HG03432 (cell line): Measurements from ENCODE around the gene IL23R.
"Not testable (repeated sequence)": the region's sequence is repeated elsewhere in the genome, so short reads cannot be mapped to it uniquely, and the experiment has no call there.

Experiments used
- ATAC-seq: cut with Tn5 transposase; IDR thresholded peaks from one replicate; pipeline ENCODE4 v1.9.1; 2021; ENCODE audit warnings: mild to moderate bottlenecking, moderate library complexity; ENCODE audit not compliant: unreplicated experiment

IL23R gene, protein sequence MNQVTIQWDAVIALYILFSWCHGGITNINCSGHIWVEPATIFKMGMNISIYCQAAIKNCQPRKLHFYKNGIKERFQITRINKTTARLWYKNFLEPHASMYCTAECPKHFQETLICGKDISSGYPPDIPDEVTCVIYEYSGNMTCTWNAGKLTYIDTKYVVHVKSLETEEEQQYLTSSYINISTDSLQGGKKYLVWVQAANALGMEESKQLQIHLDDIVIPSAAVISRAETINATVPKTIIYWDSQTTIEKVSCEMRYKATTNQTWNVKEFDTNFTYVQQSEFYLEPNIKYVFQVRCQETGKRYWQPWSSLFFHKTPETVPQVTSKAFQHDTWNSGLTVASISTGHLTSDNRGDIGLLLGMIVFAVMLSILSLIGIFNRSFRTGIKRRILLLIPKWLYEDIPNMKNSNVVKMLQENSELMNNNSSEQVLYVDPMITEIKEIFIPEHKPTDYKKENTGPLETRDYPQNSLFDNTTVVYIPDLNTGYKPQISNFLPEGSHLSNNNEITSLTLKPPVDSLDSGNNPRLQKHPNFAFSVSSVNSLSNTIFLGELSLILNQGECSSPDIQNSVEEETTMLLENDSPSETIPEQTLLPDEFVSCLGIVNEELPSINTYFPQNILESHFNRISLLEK

DNA sequence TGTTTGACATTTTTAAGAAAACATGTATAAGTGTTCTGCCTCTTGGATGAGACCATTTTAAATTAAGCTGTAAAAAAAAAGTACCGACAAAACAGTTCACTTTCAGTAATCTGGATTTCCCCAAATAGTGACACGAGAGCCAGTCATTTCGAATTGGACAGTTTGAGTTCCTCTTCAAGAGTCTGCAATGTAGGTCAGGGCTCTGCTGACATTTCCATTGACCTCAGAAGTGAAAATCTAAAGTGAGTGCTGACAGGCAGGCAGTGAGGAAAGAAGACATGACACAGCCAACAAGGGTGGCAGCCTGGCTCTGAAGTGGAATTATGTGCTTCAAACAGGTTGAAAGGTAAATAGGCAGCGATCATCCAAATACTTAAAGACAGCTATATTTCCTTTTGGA is at the start of gene IL23R:
Gene IL23R, plus strand, starts transcription at position 259 of the 400 bp plus-strand sequence. CDS start 1,667 bp downstream, outside the sequence.
- ATAC-seq: peak; percentile 89

DNA sequence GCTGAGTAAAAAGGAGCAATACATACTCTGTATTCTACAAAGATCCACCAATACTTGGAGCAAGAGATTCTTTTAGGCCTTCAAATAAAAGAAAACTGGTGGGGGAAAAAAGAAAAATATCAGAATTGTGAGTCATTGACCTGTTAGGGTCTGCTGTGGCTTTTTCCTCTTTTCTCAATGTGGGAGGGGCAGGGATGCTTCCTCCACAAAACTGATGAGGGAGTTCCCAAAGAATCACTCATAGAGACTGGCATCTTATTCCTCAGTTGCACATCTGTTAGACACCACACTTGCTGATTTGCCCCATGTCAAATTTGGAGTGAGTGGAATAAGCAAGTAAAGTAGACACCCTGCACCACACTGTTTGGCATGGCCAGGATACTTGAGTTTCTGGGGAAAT is 48.1 kb upstream of the IL23R start:
- no peak for ATAC-seq

DNA sequence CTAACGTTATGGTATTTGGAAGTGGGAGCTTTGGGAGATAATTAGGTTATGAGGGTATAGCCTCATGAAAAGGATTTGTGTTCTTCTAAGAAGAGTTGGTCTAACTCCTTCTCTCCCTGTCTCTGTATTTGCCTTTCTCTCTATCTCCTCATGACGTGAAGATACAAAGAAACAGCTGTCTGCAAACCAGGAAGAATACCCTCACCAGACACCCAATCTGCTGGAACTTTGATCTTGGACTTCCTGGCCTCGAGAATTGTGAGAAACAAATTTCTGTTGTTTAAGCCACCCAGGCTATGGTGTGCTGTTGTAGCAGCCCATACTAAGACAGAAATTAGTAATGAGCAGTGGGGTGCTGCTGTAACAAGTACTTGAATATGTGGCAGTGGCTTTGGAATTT is 47.6 kb upstream of the IL23R start:
- no peak for ATAC-seq

DNA sequence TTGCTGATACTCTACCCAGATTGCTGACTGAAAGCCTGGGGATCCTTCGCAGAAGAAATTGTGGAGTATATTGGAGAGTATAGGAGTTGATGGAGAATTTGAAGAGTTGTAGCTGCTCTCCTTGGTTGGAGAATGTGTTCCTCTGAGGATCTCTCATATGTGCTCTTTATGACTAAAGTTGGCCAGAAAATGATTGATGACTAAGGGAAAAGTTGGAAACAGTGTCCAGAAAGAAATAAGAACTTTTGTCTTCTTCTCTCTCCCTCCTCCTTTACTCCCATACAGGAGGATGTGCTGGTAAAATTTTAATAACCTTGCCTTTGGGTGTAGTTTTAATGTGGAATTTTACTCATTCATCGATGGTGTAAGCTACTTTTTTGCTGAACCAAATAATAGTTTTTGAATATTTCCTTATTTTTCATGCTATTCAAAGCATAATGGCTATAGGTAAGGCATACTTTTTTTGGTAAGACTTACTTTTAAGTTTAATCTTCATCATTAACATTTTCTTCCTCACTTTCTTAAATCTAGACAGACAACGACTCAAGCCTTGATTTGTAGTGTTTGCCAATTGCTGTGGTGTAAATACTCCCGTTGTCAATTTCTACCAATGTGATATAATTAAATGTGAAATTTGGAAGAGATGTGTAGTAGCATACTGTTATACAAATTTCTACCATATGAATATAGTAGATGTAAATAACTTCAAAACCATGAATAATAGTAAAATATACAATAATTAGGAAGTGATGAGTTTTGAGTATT is 45.2 kb upstream of the IL23R start:
- no peak for ATAC-seq

DNA sequence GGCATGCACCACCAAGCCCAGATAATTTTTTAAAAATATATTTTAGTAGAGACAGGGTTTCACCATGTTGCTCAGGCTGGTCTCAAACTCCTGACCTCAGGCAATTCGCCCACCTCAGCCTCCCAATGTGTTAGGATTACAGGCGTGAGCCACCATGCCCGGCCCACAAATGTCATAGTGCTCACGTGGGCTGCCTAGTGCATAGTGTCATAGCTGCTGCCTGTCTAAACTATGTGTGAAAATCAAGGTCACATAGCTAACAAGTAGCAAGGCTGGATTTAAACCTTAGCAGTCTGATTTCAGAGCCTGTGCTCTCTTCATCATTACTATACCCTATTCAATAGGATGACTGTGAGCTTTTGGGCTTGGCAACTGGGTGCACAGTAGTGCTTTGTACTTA is 41.8 kb upstream of the IL23R start:
- no peak for ATAC-seq

DNA sequence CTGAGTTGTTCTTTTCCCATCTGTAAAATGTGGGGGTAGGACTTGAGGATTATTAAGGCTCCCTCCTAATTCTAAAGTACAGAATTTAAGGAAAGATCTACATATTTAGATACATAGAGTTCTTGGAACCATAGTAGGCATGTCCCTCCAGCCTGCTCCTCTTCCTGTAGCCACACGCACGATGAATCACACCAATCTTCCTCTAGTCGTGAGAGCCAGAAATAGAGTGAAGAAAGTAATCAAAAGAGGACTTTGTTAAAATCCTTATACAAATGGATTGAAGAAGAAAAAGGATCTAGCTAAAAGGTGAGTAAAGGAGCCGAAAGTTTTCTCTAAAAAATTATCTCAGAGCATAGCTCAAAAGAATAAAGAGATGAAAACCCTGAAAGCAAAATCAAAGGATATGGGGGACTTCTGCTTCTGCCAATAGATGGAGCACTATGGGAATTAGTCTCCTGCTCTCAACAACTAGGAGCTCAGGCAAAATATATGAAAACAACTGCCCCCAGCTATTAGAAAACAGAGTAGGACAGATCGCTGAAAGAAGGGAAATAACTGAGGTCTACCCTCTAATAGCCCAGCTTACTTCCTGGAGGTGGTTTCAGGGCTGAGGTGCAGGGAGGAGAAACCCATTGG is 40.0 kb upstream of the IL23R start:
- ATAC-seq: no peak

DNA sequence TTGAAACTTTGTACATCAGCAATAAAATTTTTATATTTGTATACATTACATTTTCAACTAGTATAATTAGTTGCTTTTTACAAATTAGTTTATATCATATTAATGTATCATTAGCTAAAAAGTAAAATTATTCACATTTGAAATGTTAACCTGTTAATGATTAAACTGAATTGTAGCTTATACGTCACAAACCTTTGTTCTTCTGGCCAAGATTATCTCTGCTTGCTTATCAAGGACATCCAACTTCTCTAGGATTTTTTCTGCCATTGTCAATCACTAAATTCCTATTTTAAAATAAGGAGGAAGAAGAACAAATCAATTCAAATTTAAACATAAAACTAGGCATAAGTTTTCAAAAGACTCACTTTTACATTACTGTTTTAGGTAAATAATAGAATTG is 39.3 kb upstream of the IL23R start:
- no peak for ATAC-seq

DNA sequence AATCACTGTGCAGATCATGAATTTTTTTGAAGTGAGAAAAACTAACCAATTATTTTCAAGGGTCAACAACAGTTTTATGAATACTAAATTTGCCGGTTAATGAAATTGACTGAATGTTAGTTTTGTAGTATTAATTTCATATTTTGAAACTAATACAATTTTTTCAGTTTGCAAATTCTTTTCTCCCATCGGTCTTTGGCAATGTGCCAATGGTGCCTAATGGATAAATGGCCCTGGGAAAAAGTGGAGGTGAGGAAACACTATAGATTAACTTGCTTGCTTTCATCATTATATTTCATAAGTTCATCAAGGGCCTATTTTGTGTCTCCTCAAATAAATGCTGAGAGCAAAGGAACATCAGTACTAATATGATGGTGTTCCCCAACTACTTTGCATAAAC is 35.6 kb upstream of the IL23R start:
- no peak for ATAC-seq

DNA sequence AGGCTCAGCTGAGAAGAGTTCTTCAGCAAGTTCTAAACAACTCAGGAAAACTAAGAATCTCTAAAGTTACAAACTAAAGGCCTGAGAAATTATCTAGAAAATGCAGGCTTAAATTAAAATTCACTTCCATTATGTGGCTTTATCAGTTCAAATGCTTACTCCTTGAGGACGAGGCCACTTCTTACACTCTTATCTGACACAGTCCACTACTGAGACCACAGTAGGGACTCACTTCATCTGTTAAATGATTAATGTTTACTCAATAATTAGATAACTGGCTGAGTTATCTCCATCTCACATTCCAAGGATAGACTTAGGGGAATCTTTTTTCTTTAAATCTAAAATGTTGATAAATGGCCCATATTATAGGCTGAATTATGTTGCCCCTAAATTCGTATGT is 33.1 kb upstream of the IL23R start:
- no peak for ATAC-seq

DNA sequence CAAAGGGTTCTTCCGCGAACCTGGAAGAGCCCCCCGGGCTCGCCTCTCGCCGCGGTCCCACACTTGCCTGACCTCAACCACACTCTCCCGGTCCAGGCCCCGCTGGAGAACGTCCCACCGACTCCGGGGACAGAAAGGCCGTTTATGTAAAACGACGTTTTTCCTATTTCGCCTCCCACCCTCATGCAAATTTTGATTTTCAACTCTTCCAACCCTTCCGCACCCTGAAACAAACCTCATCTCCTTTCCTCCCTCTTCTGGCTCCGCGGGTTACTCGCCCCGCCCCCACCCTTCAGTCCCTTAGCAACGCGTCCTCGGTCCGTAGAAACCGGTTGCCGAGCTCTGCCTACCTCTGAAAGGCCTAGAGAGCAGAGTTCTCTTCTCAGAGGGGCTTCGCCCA is 31.6 kb upstream of the IL23R start, which contains the start of gene C1orf141:
Gene C1orf141, minus strand, starts transcription at position 276 of the 400 bp plus-strand sequence. CDS start 7,730 bp downstream, outside the sequence.
- ATAC-seq: no peak

DNA sequence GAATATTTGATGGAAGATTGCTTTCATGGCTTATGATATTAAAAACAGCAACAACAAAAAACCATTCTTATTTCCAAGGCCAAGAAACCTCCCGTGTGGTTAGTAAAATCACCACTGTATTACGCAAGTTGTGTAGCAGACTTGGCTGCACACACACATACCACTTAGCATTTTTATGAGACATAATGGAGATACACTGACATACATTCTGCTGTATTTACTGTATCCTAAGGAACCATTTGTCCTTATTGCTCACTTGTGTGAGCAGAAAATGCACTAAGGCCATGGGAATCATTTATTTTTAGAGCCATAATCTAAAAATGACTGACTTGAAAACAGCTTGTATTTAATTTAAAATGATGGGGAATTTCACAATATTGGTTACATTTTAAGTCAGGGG is 30.9 kb upstream of the IL23R start:
- ATAC-seq: no peak

DNA sequence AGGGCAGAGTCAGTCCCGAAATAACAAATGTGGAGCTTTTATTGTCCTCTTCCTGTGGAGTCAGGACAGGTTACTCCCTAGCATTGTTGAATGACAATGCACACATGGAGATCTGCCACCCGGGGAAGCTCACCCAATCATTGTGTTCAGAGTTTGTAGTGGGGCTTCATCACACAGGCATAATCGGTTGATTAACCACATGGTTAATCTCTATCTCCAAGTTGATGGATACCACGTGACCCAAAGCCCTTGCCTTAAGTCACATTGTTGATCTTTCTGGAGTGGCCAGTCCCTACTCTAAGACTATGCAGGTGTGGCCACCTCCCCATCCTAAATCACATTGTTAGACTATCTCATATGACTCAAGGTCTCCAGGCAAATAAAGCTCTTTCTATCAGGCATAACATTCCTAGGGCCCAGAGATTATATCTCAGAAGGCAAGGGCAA is 28.9 kb upstream of the IL23R start:
- ATAC-seq: no peak

DNA sequence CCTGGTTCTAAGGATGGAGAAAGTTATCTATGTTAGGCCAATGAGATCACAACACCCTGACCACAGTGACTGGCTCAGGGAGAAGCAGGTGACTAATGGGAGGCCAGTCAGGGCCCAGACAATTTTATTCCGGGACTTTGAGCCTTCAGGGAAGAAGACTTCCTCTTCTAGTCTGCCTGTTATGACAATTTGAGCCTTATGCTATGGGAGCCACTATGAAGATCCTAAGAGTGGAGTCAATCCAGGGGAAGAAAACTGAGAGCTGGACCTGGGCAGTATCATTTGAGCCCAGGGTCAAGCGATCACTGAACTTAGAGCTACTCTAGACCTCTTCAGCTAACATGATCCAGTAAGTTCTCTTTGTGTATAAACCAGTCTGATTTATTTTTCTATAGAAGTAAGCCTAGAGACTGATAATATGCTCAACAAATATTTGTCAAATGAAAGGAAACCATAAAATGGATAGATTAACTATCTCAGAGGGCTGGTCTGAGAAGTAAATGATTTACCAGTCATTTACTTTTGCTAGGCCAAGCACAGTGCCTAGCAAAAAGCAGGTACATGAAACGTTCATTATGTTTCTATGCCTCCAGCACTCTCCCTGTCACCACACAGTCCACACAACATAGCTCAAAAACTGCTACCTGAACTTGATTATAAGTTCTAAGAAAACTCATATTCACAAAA is 27.3 kb upstream of the IL23R start:
- no peak for ATAC-seq

DNA sequence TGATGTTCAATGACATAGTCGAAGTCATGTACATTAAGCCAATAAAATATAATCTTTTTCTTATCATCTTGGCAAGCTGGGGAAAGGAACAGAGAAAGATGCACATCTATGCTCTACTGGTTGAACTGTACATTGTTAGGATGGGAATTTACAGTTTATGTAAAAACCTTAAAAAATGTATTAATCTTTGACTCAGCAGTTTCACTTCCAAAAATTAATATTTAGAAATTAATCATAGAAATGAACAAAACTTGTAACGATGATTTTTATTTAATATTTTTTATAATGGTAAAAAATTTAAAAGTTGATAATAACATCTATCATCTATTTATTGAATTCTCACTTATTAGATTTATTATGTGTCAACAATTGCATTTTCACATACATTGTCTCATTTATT is 25.8 kb upstream of the IL23R start:
- no peak for ATAC-seq

DNA sequence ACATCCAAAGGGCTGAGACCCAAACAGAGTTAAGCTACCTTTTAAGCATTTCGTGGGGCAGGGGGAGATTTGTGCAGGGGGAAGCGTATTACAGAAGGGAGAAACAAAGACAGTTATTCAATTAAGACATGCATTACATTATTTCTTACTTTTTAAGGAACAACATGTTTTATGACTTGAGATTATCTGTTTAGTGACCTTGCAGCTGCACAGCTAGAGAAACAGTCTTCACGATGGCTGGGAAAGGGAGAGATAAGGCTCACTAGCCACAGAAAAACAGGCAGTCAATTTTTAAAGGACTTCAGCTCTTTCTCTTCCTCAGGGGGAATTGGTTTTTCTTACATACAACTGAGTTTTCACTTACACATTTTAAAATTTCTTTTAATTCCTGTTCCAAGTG is 24.4 kb upstream of the IL23R start:
- ATAC-seq: not testable (repeated sequence)

DNA sequence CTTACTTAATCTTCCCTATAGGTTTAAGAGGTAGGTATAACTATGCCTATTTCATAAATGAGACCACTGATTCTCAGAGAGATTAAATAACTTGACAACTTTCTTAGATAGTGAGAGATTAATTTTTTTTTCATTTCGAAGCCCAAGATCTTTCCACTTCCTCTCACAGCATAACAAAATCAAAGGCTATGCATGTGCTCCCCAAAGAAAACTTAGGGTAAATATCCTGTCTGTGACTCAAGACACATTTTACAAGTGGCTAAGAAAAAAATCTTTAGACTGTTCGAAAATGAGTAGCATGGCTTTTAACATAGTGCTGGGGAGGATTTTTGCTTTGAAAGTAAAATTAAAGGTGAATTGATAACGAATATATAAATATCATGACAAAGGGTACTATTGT is 23.3 kb upstream of the IL23R start:
- ATAC-seq: no peak

DNA sequence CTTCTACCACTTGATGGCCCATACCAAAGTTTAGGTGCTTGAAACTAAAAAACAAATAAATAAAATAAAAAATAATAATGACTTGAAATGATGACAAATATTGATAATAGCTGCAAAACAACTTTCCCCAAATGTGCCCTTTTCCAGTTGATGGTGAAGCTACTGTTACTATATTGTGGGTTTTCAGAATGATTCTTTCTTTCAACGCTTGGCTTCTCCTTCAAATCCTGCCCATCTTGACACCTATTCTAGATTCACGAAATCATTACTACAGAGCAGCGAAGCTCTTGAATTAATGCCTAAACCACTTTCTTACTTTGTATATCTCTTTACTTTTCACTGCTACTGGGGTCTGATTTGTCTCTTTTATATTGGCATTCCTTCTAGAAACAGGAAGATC is 22.3 kb upstream of the IL23R start:
- ATAC-seq: peak; percentile 49

DNA sequence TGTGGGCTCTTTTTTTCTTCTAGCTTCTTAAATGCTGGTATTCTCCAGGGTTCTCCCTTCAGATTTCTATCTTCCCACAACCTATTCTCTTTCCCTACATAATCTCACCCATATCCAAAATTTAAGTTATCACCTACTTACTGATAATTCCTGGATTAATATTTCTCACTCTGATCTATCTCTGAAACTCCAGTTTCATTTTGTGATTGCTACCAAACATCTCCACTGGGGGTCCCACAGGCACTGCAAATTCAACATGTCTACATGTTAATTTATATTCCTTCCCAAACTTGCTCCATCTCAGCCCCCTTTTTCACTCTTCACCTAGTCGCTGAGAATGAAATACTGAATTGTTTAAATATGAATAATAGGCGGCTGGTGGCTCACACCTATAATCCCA is 21.6 kb upstream of the IL23R start:
- ATAC-seq: no peak

DNA sequence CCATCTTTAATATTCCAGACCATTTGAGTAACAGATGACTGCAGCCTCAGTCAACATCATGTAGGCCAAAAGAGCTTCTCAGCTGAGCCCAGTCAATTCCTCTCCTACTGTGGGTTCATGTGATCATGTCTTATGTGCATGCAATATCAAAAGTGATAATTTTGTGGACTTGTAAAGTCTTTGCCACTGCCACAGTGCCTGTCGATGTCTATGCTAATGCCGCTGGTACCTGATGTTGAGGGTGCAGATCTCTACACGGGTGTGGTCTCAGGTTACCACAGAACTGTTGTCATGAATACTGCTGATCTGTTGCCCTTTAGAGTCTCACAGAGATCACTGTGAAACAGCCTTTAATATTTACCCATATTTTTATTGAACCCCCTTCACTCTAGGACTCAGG is 20.2 kb upstream of the IL23R start:
- ATAC-seq: no peak

DNA sequence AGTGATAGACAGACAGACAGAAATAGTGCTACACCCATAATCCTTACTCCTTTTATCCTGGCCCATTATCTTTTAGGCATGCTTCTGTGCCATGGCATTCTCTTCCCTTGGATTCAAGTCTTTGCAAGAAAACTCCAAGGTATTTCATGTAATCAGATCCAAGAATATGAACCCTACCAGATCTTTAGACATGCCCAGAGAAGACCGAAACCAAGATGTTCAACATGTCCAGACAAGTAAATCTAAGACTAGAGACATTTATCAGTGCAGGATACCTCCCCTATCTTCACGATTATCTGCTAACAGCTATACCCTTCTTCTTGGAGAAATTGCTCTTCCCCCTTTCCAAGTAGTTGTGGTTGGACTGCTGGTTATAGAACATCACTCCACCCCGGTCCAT is 19.7 kb upstream of the IL23R start:
- no peak for ATAC-seq

DNA sequence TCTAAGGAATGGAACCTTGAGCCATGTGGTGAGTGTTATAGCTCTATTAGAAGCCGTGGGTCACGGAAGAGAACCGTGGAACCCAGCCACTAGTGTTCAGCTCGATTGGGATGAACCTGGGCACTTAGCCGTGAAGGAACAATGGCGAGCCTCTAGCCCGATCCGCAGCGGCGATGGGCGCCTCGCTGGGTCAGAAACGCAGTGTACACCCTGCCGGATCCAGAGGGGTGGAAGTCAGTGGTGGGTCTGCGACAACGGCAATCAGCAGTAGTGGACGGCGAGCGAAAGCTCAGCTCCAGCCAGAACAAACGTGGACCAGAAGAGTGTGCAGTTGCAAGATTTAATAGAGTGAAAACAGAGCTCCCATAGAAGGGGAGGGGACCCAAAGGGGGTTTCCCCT is 18.3 kb upstream of the IL23R start:
- not testable (repeated sequence) for ATAC-seq
